Endothelial cell of umbilical vein (primary cell): Measurements from ENCODE around the gene NRGN. TPM values are rescaled to one million over a fixed set of nuclear protein-coding genes. Genes with fewer than 3 reads are reported as not detected.

Source experiments
- BruUV-seq: library from RNA; stranded (reverse); fragments of 400-500 nt; replicated peaks from 2 replicates; lab custom pipeline; 2021; lab: Mats Ljungman, UMichigan
- CTCF ChIA-PET: fragments of 300-600, 350-600 bp; sonication (Branson Sonifier 250); formaldehyde crosslinking; loops from one replicate; lab custom pipeline; 2021; ENCODE audit warnings: antibody characterized with exemption, inconsistent platforms; lab: Charles Lee
- POLR2A ChIA-PET: fragments of 300-600, 350-600 bp; sonication (Branson Sonifier 250); formaldehyde crosslinking; loops from one replicate; lab custom pipeline; 2021; ENCODE audit warnings: antibody characterized with exemption, inconsistent platforms; lab: Charles Lee
- DNase-seq: peaks from one replicate; pipeline ENCODE4 v3.0.0-alpha.2; 2011; ENCODE audit warnings: low read depth, low spot score
- FAIRE-seq: peaks from 2 replicates; lab custom pipeline; 2011; peaks lifted over from hg19 to GRCh38; lab: Jason Lieb, UNC
- H2AFZ ChIP-seq: 2 replicates; pipeline ENCODE4 v1.6.0; 2012; ENCODE audit warnings: low read depth, low read length, control low read depth, inconsistent platforms
- H3K27ac ChIP-seq: 2 replicates; pipeline ENCODE4 v1.5.1; 2011; ENCODE audit warnings: low read depth, mild to moderate bottlenecking, control low read depth, low read length, moderate library complexity; ENCODE audit not compliant: insufficient read depth
- H3K27me3 ChIP-seq, 2 experiments: 2 replicates each; pipeline versions ENCODE4 v1.6.0 to v1.6.1; 2011; ENCODE audit warnings: low read length in 2 of 2, mixed read lengths in 1 of 2; ENCODE audit not compliant: control insufficient read depth in 2 of 2, insufficient read depth in 2 of 2
- H3K36me3 ChIP-seq, 2 experiments: 2 replicates in 1 of 2; 3 replicates in 1 of 2; pipeline ENCODE4 v1.5.1; 2011; ENCODE audit warnings: low read length in 2 of 2, mild to moderate bottlenecking in 1 of 2, moderate library complexity in 1 of 2; ENCODE audit not compliant: control insufficient read depth in 2 of 2, insufficient read depth in 2 of 2; ENCODE audit errors: extremely low read depth in 1 of 2
- H3K4me1 ChIP-seq: 3 replicates; pipeline ENCODE4 v1.5.1; 2011; ENCODE audit warnings: mild to moderate bottlenecking, low read length; ENCODE audit not compliant: control insufficient read depth, insufficient read depth; ENCODE audit errors: extremely low read depth
- H3K4me2 ChIP-seq: 2 replicates; pipeline ENCODE4 v1.6.1; 2011; ENCODE audit warnings: low read length, control low read depth, mixed read lengths; ENCODE audit not compliant: insufficient read depth
- H3K4me3 ChIP-seq, 3 experiments: fragments of 200-600 bp in 1 of 3; sonication (generic), shearing (Covaris generic) in 1 of 3; replicated peaks in 1 of 3; 2 replicates each; pipeline ENCODE4 v1.5.1; 2011 to 2016; ENCODE audit warnings: control low read depth in 3 of 3, low read length in 3 of 3, mild to moderate bottlenecking in 2 of 3, inconsistent platforms in 1 of 3, low read depth in 1 of 3, moderate library complexity in 1 of 3; ENCODE audit not compliant: insufficient read depth in 1 of 3
- H3K79me2 ChIP-seq: 2 replicates; pipeline ENCODE4 v1.6.0; 2012; ENCODE audit warnings: low read length, inconsistent platforms; ENCODE audit not compliant: control insufficient read depth, insufficient read depth
- H3K9ac ChIP-seq: replicated peaks from 2 replicates; pipeline ENCODE3; 2011; ENCODE audit warnings: low read length, control low read depth; ENCODE audit not compliant: insufficient read depth; ENCODE audit errors: extremely low read depth
- H3K9me1 ChIP-seq: replicated peaks from 3 replicates; pipeline ENCODE4 v1.6.0; 2011; ENCODE audit warnings: mild to moderate bottlenecking, low read length; ENCODE audit not compliant: control insufficient read depth, insufficient read depth; ENCODE audit errors: extremely low read depth
- H3K9me3 ChIP-seq: replicated peaks from 2 replicates; pipeline ENCODE4 v1.5.1; 2012; ENCODE audit warnings: low read length, inconsistent platforms; ENCODE audit not compliant: control insufficient read depth, insufficient read depth
- H4K20me1 ChIP-seq: replicated peaks from 2 replicates; pipeline ENCODE3; 2011; ENCODE audit warnings: mild to moderate bottlenecking, low read length; ENCODE audit not compliant: control insufficient read depth, insufficient read depth; ENCODE audit errors: extremely low read depth
- EZH2 ChIP-seq: IDR thresholded peaks from 2 replicates; pipeline ENCODE4 v1.6.1; 2012; ENCODE audit warnings: borderline replicate concordance, low read depth, mild to moderate bottlenecking, moderate library complexity, low read length, inconsistent platforms; ENCODE audit not compliant: severe bottlenecking
- FOS ChIP-seq: IDR thresholded peaks from 2 replicates; pipeline ENCODE4 v1.6.1; 2011; ENCODE audit warnings: mild to moderate bottlenecking, low read length, moderate library complexity, borderline replicate concordance; ENCODE audit not compliant: insufficient read depth
- GATA2 ChIP-seq: IDR thresholded peaks from 2 replicates; pipeline ENCODE4 v1.7.0; 2011; ENCODE audit warnings: low read depth, mild to moderate bottlenecking, moderate library complexity, mixed read lengths, low read length; ENCODE audit not compliant: insufficient read length, insufficient read depth
- JUN ChIP-seq: IDR thresholded peaks from 2 replicates; pipeline ENCODE4 v1.6.1; 2011; ENCODE audit warnings: borderline replicate concordance, low read depth; ENCODE audit not compliant: insufficient read length, insufficient read depth
- MAX ChIP-seq: IDR thresholded peaks from 2 replicates; pipeline ENCODE4 v1.6.1; 2011; ENCODE audit not compliant: insufficient read depth, insufficient read length
- MYC ChIP-seq: IDR thresholded peaks from one replicate; pipeline ENCODE4 v1.6.1; 2011; ENCODE audit warnings: mild to moderate bottlenecking, low read depth, low read length
- POLR2A ChIP-seq: IDR thresholded peaks from 2 replicates; pipeline ENCODE4 v1.6.1; 2012; ENCODE audit warnings: low read depth, mild to moderate bottlenecking, control low read depth, low read length
- POLR2AphosphoS5 ChIP-seq: IDR thresholded peaks from 2 replicates; pipeline ENCODE4 v1.6.1; 2012; ENCODE audit warnings: low read depth, mild to moderate bottlenecking, control low read depth, low read length, moderate library complexity; ENCODE audit not compliant: insufficient read depth
- dilution Hi-C: fragments of 300-500 bp; cut with MboI; formaldehyde crosslinking; loops from one replicate; pipeline ENCODE4 v1.15.0; 2019; ENCODE audit warnings: low sequenced_read_pairs; ENCODE audit not compliant: extremely low pct_ligation_motif_present
- intact Hi-C: fragments of 100-400 bp; cut with micrococcal nuclease; formaldehyde crosslinking; loops from one replicate; pipeline ENCODE4 v1.10.0; 2022
- polyA plus RNA-seq, 4 experiments: library from polyadenylated mRNA; depleted of rRNA in 3 of 4; stranded (reverse) in 3 of 4; unstranded in 1 of 4; fragments of >200 nt; gene quantifications; 2 replicates each; pipeline versions ENCODE4 v1.2.1 to v1.2.3, GENCODE V29; 2011 to 2012; ENCODE audit warnings: missing spikeins in 1 of 4
- total RNA-seq: library from RNA; stranded (reverse); gene quantifications from 2 replicates; pipeline ENCODE4 v1.2.3, GENCODE V29; 2021

The NRGN gene
- total and polyA plus RNA-seq, 2 donors (not counting 3 experiments of a cell fraction or from before 2014, with no cell fraction given): 29.1 to 33.5 TPM

- peaks cover 77% of the 10 kb centered on the region for H3K4me1 ChIP-seq
- H3K36me3 ChIP-seq: peaks cover 23 to 38% of the 10 kb centered on the region in 2 experiments
- dilution Hi-C loops: no loop called here
- no peak for DNase-seq
- peak overlapping the region; percentile 28 for H3K27ac ChIP-seq
- H3K9me3 ChIP-seq: no peaks in the 10 kb centered on the region
- no peak overlapping the region for H2AFZ ChIP-seq
- no peak overlapping the region for H3K4me3 ChIP-seq
- peaks cover 28% of the 10 kb centered on the region for H3K79me2 ChIP-seq
- ChIA-PET CTCF (interaction anchor here (0.9 to 16.9 kb wide), 9 partner anchors 7 to 123 kb away, joined by 3 to 301 read pairs (median 4); partner anchors contain the start of gene ESAM), POLR2A (interaction anchor here (1.4 to 1.8 kb wide), 2 partner anchors 10 to 84 kb away, joined by 4 to 7 read pairs; no protein-coding TSS in a partner anchor)
- H3K9me1 ChIP-seq: no peaks in the 10 kb centered on the region
- BruUV-seq: TSS peak; percentile 63
- intact Hi-C loops: no loop called here
- no peaks in the 10 kb centered on the region for H3K27me3 ChIP-seq
- no peaks in the 10 kb centered on the region for H4K20me1 ChIP-seq
- H3K9ac ChIP-seq: no peak overlapping the region
- no peak for TF ChIP-seq EZH2
- no peak for TF ChIP-seq GATA2
- no peak for TF ChIP-seq POLR2A
- no peak for TF ChIP-seq JUN
- no peak for TF ChIP-seq MYC
- TF ChIP-seq POLR2AphosphoS5: peak; percentile 32
- no peak for TF ChIP-seq FOS
- no peak overlapping the region for H3K4me2 ChIP-seq
- FAIRE-seq: peak; percentile 37
Observed at GRCh38 chr11:124753205-124753604, 13.5 kb downstream of the NRGN start.

GRCh38 chr11:124753624-124754023, 13.9 kb downstream of the NRGN start:
- TF ChIP-seq GATA2 (no peak), MAX (no peak), MYC (no peak)
- no peak overlapping the region for H3K4me2 ChIP-seq
- no peaks in the 10 kb centered on the region for H4K20me1 ChIP-seq
- no TSS peak for BruUV-seq
- no peak overlapping the region for H2AFZ ChIP-seq
- intact Hi-C loops: no loop called here
- peaks cover 76% of the 10 kb centered on the region for H3K4me1 ChIP-seq
- no peaks in the 10 kb centered on the region for H3K9me3 ChIP-seq
- peak overlapping the region; percentile 35 for H3K27ac ChIP-seq
- FAIRE-seq (no peak), DNase-seq (no peak)
- H3K9ac ChIP-seq: no peak overlapping the region
- no peaks in the 10 kb centered on the region for H3K27me3 ChIP-seq
- H3K36me3 ChIP-seq: peaks cover 23 to 38% of the 10 kb centered on the region in 2 experiments
- peaks cover 32% of the 10 kb centered on the region for H3K79me2 ChIP-seq
- ChIA-PET POLR2A (interaction anchor here (0.8 to 1.8 kb wide), 5 partner anchors 9 to 123 kb away, joined by 3 to 7 read pairs (median 3); no protein-coding TSS in a partner anchor), CTCF (interaction anchor here (0.9 to 16.9 kb wide), 8 partner anchors 7 to 123 kb away, joined by 3 to 301 read pairs (median 8); partner anchors contain the start of gene ESAM)
- no peaks in the 10 kb centered on the region for H3K9me1 ChIP-seq
- no peak overlapping the region for H3K4me3 ChIP-seq
- dilution Hi-C loops: no loop called here
